ENCODE results near the gene MYOCOS.
"Not testable (repeated sequence)": the region's sequence is repeated elsewhere in the genome, so short reads cannot be mapped to it uniquely, and the experiment has no call there.

MYOCOS gene, protein sequence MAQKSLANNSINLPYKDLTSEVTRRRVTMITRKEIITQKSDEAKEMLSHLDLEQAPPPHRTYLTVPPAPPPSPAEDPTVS

DNA sequence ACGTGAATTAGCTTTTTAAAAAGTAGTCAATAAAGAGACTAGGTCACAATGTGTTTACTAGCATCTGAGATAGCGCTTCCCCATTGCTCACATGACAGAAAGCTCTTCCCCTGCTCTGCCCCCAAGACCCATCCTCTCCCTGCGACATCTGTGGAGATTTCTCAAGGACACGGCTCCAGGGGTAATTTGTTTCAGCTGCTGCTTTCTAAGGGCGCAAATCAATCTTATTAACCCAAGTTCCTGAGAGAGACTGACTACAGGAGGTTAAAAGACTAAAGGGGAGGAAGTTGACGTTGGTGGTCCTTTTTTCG is at the start of gene MYOCOS:
TSS of gene MYOCOS (plus strand) at position 92 of the 311 bp plus-strand sequence. CDS start 1,641 bp downstream, outside the sequence.
- no peak for DNase-seq
- in situ Hi-C loops (cut with MboI; ENCODE audit: low pct_unique_long_range_greater_than_20kb, low sequenced_read_pairs): no loop called here

DNA sequence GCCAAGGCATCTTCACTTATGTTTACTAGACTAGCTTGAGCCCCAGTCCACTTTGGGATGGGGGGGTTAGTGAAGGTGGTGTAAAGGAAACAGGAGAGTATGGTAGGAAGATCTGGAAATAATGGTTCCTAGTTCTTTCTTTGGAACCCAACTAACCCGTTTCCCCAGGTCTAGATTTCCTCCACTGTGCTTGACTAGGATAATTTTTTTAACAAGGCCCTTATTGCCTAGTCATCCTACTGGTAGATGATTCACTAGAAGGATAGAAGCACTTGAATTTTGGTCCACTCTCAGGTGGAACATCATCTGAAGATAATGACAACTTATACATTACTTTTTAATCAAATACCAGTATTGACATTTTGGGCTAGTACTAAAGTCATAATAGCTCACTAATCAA is 45.9 kb upstream of the MYOCOS start:
- DNase-seq: no peak
- in situ Hi-C loops (cut with MboI; ENCODE audit: low pct_unique_long_range_greater_than_20kb, low sequenced_read_pairs): no loop called here

DNA sequence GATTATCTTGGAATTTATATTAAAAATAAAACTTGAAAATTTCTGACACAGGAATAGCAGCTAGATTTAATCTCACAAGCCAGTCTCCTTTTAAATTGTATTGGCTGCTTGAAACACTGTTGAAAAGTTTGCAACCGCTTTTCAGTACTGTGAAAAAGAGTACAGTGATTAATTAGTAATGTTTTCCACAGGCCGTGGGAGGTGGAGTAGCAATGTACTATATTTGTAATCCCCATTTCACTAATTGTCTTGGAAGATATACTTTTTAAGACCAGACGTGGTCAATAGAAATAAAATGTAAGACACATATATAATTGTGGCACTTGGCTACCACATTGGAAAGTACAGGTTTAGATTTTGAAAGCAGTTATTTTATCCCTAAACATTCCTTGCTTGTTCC is 40.8 kb upstream of the MYOCOS start:
- in situ Hi-C loops (cut with MboI; ENCODE audit: low pct_unique_long_range_greater_than_20kb, low sequenced_read_pairs): no loop called here

DNA sequence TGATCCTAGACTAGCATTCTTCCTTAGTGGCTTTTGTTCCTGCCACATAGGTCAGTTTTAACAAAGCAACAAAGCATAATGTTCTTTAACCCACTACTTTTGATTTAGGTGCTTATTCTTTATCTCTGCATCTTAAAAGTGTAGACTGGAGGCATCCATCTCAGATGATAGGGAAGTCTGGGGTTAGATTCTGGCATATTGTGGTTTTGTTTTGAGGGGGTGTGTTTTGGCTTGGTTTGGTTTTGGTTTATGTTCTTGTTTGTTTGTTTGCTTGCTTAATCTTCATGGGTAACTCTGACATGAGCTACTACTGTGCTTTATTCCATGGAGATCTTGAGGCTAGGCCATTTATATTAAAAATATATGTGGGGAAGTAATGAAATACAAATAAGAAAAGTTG is 40.3 kb upstream of the MYOCOS start:
- no peak for DNase-seq
- in situ Hi-C loops (cut with MboI; ENCODE audit: low pct_unique_long_range_greater_than_20kb, low sequenced_read_pairs): no loop called here

More for the DNA sequence above, 40.8 kb upstream of the MYOCOS start:
- no peak for DNase-seq

DNA sequence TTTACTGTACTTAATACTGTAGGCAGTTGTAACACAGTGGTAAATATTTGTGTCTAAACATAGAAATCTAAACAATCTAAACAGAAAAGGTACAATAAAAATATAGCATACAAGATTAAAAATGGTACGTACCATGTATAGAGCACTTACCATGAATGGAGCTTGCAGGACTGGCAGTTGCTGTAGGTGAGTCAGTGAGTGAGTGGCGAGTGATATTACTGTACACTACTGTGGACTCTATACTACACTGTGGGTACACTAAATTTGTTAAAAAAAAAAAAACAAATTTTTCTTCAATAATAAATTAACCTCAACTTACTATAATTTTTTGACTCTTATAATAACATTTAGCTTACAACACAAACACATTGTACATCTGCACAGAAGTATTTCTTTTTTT is 39.5 kb upstream of the MYOCOS start:
- no peak for DNase-seq

DNA sequence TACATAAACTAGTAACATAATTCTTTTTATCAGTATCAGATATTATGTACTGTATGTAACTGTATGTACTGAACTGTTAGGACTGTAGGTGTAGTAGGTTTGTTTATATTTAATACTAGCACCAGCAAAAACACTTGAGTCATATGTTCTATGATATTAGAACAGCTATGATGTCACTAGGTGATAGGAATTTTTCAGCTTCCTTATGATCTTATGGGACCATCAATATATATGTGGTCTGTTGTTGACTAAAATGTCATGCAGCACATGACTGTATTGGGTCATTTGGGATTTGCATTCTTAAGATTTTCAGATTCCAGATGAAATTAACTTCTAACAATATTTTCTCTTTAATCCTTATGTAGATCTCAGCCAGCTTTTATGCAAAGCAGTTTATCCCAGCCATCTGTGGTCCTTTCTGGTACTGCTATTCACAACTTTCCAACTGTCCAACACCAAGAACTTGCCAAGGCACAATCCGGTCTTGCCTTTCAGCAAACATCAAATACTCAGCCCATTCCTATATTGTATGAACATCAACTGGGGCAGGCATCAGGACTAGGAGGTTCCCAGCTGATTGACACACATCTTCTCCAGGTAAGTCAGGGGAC is 38.3 kb upstream of the MYOCOS start:
- DNase-seq: no peak
- in situ Hi-C loops (cut with MboI; ENCODE audit: low pct_unique_long_range_greater_than_20kb, low sequenced_read_pairs): no loop called here

More for the DNA sequence above, 39.5 kb upstream of the MYOCOS start:
- in situ Hi-C loops (cut with MboI; ENCODE audit: low pct_unique_long_range_greater_than_20kb, low sequenced_read_pairs): no loop called here

DNA sequence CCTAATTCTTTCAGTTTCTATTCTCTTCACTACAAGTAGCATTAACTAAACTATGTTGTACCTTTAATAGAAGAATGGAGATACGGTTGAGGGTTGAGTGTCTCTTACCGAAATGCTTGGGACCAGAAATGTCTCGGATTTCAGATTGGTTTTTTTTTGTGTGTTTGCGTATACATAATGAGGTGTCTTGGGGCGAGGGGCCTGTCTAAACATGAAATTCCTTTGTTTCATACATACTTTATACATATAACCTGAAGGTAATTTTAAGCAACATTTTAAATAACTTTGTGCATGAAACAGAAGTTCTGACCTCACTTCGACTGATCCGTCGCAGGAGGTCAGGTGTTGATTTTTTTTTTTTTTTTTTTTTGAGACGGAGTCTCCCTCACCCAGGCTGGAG is 36.3 kb upstream of the MYOCOS start:
- DNase-seq: no peak
- in situ Hi-C loops (cut with MboI; ENCODE audit: low pct_unique_long_range_greater_than_20kb, low sequenced_read_pairs): no loop called here

DNA sequence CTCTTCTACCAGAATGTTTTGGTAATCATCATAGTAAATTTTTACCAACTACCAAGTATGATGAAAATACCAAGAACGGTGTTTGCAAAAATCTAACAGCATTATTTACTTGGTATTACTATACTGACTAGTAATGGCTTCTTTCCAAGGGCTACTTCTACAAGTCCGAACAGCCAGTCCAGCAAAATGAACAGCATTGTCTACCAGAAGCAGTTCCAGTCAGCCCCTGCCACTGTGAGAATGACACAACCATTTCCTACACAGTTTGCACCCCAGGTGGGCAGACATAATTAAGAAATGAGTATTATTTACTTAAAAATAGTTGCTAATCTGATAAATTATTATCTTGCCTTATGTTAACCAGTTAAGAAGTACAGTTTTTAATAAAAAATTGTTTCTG is 33.8 kb upstream of the MYOCOS start:
- in situ Hi-C loops (cut with MboI; ENCODE audit: low pct_unique_long_range_greater_than_20kb, low sequenced_read_pairs): no loop called here
- no peak for DNase-seq

DNA sequence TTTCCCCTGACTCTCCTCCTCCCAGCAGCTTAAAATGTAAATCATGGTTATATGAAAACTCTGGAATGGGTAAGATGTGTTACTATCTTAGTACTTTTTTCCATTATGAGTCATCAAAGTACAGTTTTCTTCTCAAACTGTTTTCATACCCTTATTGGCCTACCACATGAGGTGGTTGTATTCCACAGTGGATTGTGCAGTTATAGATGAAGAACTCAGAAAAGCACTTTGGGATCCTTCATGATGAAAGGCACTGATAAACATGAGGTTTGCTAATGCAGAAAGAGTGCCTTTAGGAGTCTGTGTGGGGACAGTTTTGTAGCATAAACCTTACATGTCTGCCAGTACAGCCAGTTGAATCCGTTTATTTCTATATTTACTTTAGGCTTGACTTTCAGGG is 32.0 kb upstream of the MYOCOS start:
- no peak for DNase-seq
- in situ Hi-C loops (cut with MboI; ENCODE audit: low pct_unique_long_range_greater_than_20kb, low sequenced_read_pairs): no loop called here

DNA sequence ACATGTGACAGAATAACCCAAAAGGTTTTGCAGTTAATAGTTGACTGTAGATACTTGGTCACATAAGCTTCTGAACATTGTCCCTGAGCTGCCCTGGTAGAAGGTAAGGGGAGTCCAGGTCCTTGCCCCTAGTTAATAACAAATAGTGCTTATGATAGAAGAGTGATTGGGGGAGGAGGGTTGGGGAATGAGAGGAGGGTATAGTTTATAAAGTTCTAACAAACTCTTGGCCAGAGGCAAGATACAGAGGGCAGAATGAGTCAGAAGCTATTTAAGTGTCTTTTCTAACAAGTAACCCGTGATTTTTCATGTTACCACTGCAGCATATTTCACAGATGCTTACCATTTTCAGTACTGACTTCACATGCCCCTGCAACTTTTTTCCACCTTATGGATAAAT is 26.7 kb upstream of the MYOCOS start:
- in situ Hi-C loops (cut with MboI; ENCODE audit: low pct_unique_long_range_greater_than_20kb, low sequenced_read_pairs): no loop called here
- DNase-seq: no peak

DNA sequence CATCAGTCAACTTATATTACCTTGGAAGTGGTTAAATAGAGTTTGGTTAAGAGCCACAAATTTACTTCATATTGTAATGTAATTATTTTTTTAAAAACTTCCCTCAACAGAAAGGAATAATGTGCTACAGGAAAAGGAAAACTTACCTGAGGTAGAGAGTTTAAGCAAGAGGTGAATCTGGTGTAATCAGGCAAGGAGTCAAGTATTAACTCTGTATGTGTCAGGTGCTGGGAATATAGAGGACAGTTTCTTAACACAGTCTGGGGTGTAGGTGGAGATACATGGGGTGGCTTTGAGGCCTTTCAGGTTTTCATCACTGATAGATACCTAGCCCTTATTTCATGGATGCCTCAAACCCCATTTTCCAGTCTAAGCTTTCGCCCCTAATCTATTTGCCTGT is 25.9 kb upstream of the MYOCOS start:
- no peak for DNase-seq
- in situ Hi-C loops (cut with MboI; ENCODE audit: low pct_unique_long_range_greater_than_20kb, low sequenced_read_pairs): no loop called here

DNA sequence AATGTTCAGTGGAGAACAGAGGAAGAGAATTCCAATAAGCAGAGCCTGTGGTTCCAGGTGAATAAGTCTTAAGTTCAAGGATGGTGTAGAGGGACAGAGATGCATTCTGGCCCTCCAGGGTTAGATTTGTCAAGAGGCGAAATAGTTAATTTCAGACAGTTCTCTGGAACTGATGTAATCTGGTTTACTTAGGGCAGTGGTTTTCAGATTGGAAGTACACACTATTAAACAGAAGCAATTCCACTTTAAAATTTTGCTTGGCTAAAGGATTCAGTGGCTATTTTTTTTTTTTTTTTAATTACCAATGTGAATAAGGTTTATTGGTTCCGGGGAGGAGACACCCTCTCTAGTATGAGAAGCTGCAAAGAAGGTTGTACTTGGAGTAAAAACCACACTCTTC is 25.3 kb upstream of the MYOCOS start:
- DNase-seq: no peak
- in situ Hi-C loops (cut with MboI; ENCODE audit: low pct_unique_long_range_greater_than_20kb, low sequenced_read_pairs): no loop called here

DNA sequence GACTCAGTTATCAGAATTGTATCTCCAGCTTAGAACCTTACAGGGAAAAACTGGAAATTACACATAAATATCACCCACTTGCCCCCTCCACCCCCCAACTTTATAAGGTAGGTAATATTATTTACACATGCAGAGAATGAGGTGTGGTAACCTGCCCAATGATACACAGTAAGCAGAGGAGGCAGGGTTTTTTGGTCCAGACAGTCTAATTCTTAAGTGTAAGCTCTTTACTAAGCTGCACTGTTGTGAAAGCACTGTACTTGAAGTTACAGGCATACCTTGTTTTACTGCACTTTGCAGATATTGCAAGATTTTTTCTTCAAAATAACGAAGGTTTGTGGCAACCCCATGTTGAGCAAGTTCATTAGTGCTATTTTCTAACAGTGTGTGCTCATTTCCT is 24.8 kb upstream of the MYOCOS start:
- in situ Hi-C loops (cut with MboI; ENCODE audit: low pct_unique_long_range_greater_than_20kb, low sequenced_read_pairs): no loop called here
- DNase-seq: no peak

DNA sequence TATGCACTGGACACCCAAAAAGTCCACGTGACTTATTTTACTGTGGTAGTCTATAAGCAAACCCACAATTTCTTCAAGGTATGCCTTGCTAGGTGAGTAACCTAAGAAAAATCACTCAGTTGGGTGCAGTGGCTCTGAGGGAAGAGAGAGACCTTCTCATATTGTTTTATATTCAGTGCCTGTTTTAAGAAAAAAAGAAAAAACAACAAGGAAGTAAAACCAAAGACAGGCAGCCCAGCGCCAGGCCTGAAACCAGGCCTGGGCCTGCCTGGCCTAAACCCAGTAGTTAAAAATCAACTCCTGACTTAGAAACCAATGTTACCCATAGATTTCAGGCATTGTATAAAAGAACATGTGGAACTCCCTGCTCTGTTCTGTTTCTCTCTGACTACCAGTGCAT is 21.7 kb upstream of the MYOCOS start:
- in situ Hi-C loops (cut with MboI; ENCODE audit: low pct_unique_long_range_greater_than_20kb, low sequenced_read_pairs); DNase-seq: not testable (repeated sequence)

DNA sequence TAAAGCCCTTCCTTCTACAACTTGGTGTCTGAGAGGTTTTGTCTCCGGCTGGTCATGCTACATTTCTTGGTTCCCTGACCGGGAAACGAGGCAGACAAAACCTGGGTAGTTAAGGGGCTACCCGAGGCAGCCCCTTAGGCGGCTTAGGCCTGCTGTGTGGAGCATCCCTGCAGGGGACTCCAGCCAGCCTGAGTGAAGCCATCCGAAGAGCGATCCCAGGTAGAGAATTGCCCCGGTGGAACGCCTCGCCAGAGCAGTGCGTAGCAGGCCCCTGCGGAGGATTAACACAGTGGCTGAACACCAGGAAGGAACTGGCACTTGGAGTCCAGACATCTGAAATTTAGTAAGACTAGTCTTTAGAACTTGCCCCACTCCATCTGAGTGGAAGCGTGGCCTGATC is 21.2 kb upstream of the MYOCOS start:
- no peak for DNase-seq

DNA sequence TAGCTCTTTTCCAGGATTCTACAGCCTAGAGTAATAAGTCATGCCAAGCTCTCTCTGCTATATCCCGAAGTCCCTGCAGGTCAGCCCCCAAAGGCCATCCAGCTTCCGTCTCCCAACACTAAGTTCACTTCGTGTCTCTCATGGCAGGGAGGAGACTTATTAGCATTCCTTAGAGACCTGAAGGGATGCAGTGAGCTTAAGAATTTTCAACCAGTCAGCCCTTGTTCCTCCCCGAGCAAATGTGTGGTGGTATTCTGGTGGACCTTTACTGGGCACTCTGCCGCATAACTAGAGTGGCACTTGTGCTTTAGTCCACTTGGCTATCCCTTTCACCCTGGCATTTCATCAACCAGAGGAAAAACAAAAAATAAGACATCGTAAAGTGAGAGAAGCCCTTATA is 19.0 kb upstream of the MYOCOS start:
- DNase-seq; in situ Hi-C loops (cut with MboI; ENCODE audit: low pct_unique_long_range_greater_than_20kb, low sequenced_read_pairs): not testable (repeated sequence)

More for the DNA sequence above, 21.2 kb upstream of the MYOCOS start:
- in situ Hi-C loops (cut with MboI; ENCODE audit: low pct_unique_long_range_greater_than_20kb, low sequenced_read_pairs): no loop called here

DNA sequence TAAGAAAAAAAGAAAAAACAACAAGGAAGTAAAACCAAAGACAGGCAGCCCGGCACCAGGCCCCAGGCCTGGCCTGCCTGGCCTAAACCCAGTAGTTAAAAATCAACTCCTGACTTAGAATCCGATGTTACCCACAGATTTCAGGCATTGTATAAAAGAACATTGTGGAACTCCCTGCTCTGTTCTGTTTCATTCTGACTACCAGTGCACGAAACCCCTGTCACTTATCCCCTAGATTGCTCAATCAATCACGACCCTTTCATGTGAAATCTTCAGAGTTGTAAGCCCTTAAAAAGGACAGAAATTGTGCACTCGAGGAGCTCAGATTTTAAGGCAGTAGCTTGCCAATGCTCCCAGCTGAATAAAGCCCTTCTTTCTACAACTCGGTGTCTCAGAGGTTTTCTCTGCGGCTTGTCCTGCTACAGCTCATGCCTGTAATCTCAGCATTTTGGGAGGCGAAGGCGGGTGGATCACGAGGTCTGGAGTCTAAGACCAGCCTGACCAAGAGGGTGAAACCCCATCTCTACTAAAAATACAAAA is 15.6 kb upstream of the MYOCOS start:
- in situ Hi-C loops (cut with MboI; ENCODE audit: low pct_unique_long_range_greater_than_20kb, low sequenced_read_pairs): no loop called here
- no peak for DNase-seq

DNA sequence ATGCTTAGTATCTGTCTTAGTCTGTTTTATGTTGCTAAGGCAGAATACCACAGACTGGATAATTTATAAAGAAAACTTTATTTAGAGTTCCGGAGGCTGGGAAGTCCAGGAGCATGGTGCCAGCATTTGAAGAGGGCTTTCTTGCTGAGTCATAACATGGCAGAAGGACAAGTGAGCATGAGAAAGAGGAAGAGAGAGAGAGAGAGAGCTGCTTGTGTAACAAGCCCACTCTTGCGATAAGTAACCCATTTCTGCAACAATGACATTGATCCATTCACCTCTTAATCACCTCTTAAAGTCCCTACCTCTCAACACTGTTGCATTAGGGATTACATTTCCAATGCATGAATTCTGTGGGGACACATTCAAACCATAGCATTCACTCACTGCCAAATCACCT is 11.7 kb upstream of the MYOCOS start:
- in situ Hi-C loops (cut with MboI; ENCODE audit: low pct_unique_long_range_greater_than_20kb, low sequenced_read_pairs): no loop called here

DNA sequence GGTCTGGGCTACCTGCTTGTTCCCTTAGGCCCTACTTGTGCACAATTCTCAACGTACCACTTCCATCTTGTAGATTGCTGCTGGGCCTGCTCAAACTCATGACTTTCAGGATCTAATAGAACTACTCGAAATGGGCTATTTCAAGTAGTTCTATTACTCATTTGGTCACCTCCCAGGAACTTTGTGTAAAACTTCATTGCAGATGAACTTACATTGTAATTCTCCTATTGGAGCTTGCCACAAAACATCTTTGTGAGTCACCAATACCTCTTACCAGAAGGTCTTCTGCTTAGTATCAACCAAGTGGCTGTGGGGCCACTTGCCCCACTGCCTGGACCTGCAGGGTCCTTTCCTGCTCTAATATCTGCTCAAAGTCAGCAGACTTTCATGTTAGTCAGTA is 10.7 kb upstream of the MYOCOS start:
- in situ Hi-C loops (cut with MboI; ENCODE audit: low pct_unique_long_range_greater_than_20kb, low sequenced_read_pairs): no loop called here
- no peak for DNase-seq

More for the DNA sequence above, 11.7 kb upstream of the MYOCOS start:
- peak; percentile 27 for DNase-seq

DNA sequence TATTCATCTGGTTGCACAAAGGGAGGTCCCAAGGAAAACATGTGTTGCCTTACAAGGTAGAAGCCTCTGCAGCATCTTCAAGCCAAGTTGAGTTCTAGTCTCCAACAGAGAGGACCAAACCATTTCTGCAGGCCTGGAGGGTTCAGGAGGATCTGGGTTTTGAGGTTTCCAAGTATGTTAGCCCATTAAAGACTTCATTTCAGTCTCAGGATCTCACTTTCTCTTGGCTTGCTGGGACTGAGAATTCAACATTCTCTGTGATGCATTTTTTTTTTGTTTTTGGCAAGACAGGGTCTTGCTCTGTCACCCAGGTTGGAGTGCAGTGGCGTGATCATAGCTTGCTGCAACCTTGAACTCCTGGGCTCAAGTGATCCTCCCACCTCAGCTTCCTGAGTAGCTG is 8.8 kb upstream of the MYOCOS start:
- in situ Hi-C loops (cut with MboI; ENCODE audit: low pct_unique_long_range_greater_than_20kb, low sequenced_read_pairs): no loop called here
- DNase-seq: no peak
